Calu3 (cell line): ENCODE results near the gene ZNF536. TPM values are rescaled to one million over a fixed set of nuclear protein-coding genes. Genes with fewer than 3 reads are reported as not detected.

Source experiments
- BruUV-seq: library from RNA; stranded (reverse); fragments of 400-500 nt; replicated peaks from 2 replicates; lab custom pipeline; 2021; lab: Mats Ljungman, UMichigan
- CTCF ChIA-PET: fragments of 300-600 bp; sonication (Branson Sonifier 250); formaldehyde crosslinking; loops from one replicate; lab custom pipeline; 2022; ENCODE audit warnings: antibody characterized with exemption; lab: Charles Lee
- DNase-seq: peaks from one replicate; pipeline ENCODE4 v3.0.0; 2022
- H3K27ac Mint-ChIP-seq: one replicate; pipeline ENCODE4 v1.8.0; 2022; ENCODE audit warnings: mixed read lengths; ENCODE audit not compliant: unreplicated experiment
- H3K27me3 Mint-ChIP-seq: one replicate; pipeline ENCODE4 v1.8.0; 2022; ENCODE audit warnings: mixed read lengths; ENCODE audit not compliant: unreplicated experiment
- H3K36me3 Mint-ChIP-seq: one replicate; pipeline ENCODE4 v1.8.0; 2022; ENCODE audit warnings: mild to moderate bottlenecking, moderate library complexity, mixed read lengths; ENCODE audit not compliant: insufficient read depth, unreplicated experiment
- H3K4me1 Mint-ChIP-seq: one replicate; pipeline ENCODE4 v1.8.0; 2022; ENCODE audit warnings: mild to moderate bottlenecking, low read depth, mixed read lengths; ENCODE audit not compliant: unreplicated experiment
- H3K4me3 Mint-ChIP-seq: one replicate; pipeline ENCODE4 v1.8.0; 2022; ENCODE audit warnings: mild to moderate bottlenecking, low read depth, moderate library complexity, mixed read lengths; ENCODE audit not compliant: unreplicated experiment
- H3K9me3 Mint-ChIP-seq: one replicate; pipeline ENCODE4 v1.8.0; 2022; ENCODE audit warnings: low read depth, mixed read lengths; ENCODE audit not compliant: unreplicated experiment
- CTCF ChIP-seq: fragments of 200-600 bp; IDR thresholded peaks from one replicate; pipeline ENCODE4 v1.8.0; 2022; ENCODE audit warnings: antibody characterized with exemption; ENCODE audit not compliant: unreplicated experiment
- intact Hi-C: fragments of 100-400 bp; cut with micrococcal nuclease; formaldehyde crosslinking; loops from one replicate; pipeline ENCODE4 v1.10.0; 2022; ENCODE audit not compliant: unreplicated experiment
- total RNA-seq: library from RNA; stranded (reverse); gene quantifications from 2 replicates; pipeline ENCODE4 v1.2.3, GENCODE V29; 2022

ZNF536 gene
- total RNA-seq, 1 experiment from 2014 or later: not detected

- no peaks in the 10 kb centered on the region for H3K27me3 Mint-ChIP-seq
- no peak overlapping the region for H3K4me3 Mint-ChIP-seq
- peaks cover 9% of the 10 kb centered on the region for H3K9me3 Mint-ChIP-seq
- DNase-seq: no peak
- H3K4me1 Mint-ChIP-seq: no peaks in the 10 kb centered on the region
- no peak overlapping the region for H3K27ac Mint-ChIP-seq
- CTCF ChIA-PET: no interaction called here
- H3K36me3 Mint-ChIP-seq: no peaks in the 10 kb centered on the region
- intact Hi-C loops: no loop called here
- no peak for TF ChIP-seq CTCF
- no TSS peak for BruUV-seq
Observed at GRCh38 chr19:30447553-30447870, 75.3 kb downstream of the ZNF536 start.

- H3K27me3 Mint-ChIP-seq: no peaks in the 10 kb centered on the region
- DNase-seq: no peak
- no peak overlapping the region for H3K4me3 Mint-ChIP-seq
- BruUV-seq: no TSS peak
- intact Hi-C loops: no loop called here
- CTCF ChIA-PET: no interaction called here
- H3K9me3 Mint-ChIP-seq: peaks cover 7% of the 10 kb centered on the region
- H3K27ac Mint-ChIP-seq: no peak overlapping the region
- H3K36me3 Mint-ChIP-seq: no peaks in the 10 kb centered on the region
- no peaks in the 10 kb centered on the region for H3K4me1 Mint-ChIP-seq
- TF ChIP-seq CTCF: no peak
Observed at GRCh38 chr19:30448386-30449077, 76.3 kb downstream of the ZNF536 start.

- no peak overlapping the region for H3K4me3 Mint-ChIP-seq
- no peak overlapping the region for H3K27ac Mint-ChIP-seq
- H3K4me1 Mint-ChIP-seq: no peaks in the 10 kb centered on the region
- no peaks in the 10 kb centered on the region for H3K36me3 Mint-ChIP-seq
- CTCF ChIA-PET: no interaction called here
- TF ChIP-seq CTCF: no peak
- no peaks in the 10 kb centered on the region for H3K27me3 Mint-ChIP-seq
- H3K9me3 Mint-ChIP-seq: peaks cover 7% of the 10 kb centered on the region
- DNase-seq: no peak
- intact Hi-C loops: no loop called here
- BruUV-seq: no TSS peak
Observed at GRCh38 chr19:30449078-30449590, 77.0 kb downstream of the ZNF536 start.

- no peak for TF ChIP-seq CTCF
- CTCF ChIA-PET: no interaction called here
- no TSS peak for BruUV-seq
- Mint-ChIP-seq H3K4me3 (no peak overlapping the region), H3K9me3 (peaks cover 7% of the 10 kb centered on the region), H3K4me1 (no peaks in the 10 kb centered on the region), H3K36me3 (no peaks in the 10 kb centered on the region), H3K27ac (no peak overlapping the region), H3K27me3 (no peaks in the 10 kb centered on the region)
- no peak for DNase-seq
- intact Hi-C loops: no loop called here
Observed at GRCh38 chr19:30449673-30450072, 77.5 kb downstream of the ZNF536 start.
